CD4-positive, alpha-beta T cell treated with Interleukin-12 subunit alpha and Interleukin-12 subunit beta, for 1 hour (primary cell): ENCODE results near the gene SH2D2A.
A peak's percentile ranks its signal among the peaks of the same experiment; 100 is the strongest.

Experiments used
- DNase-seq: peaks from one replicate; pipeline ENCODE4 v3.0.0-alpha.2; 2020

The SH2D2A gene

DNA sequence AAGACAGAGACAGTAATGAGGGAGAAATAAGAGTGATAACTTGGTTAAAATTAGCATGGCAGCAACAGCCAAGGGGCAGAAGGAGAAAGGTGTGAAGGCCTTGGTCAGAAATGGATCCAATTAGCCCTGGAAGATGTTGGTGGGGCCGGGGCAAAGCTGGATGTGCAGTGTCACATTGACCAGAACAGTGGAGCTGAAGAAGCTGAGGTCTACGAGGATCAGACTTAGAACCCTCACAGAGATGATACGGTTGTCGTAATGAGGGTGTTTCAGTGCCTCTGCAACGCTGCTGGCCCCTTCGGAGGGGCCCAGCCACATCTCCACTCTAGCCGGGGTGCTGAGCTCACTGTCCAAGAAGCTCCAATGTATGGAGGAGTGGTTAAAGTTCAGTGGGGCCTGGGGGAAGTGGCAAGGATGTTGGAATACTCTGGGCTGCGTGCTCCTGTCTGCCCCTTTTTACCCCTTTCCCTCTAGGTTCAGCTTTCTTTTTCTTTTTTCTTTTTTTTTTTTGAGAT lies 14.2 kb downstream of the SH2D2A start:
- no peak for DNase-seq

DNA sequence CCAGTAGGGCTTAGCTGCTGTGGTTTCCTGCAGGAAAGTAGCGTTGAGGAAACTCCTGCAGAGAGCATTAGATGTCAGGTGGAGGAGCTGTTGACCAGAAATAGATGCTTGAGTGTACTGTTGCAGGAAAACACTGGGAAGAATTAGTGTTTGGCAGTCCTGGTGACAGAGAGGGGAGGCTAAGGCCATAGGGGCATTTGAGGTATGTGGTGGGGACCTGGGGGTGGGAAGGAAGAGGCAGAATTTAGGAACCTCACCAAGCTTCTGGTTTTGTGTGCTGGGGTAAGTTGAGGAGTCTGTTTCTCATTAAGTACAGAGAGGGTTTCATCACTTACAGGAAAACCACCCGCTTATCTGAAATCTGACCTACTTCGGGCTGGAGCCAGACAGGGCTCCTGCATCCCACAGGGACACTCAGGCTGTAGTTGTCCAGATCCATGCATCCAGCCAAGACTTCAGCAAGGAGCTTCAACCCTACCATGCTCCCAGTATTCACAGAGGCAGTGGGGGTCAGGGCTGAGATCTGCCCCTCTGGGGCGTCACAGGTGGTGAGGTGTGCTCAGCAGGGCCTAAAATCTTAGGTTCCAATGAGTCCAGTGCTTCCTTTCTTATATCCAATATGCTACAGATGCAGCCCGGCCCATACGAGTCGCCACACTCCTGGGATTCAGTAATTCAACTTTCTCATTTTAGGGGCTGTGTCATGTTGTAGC lies 15.1 kb downstream of the SH2D2A start:
- DNase-seq: no peak

DNA sequence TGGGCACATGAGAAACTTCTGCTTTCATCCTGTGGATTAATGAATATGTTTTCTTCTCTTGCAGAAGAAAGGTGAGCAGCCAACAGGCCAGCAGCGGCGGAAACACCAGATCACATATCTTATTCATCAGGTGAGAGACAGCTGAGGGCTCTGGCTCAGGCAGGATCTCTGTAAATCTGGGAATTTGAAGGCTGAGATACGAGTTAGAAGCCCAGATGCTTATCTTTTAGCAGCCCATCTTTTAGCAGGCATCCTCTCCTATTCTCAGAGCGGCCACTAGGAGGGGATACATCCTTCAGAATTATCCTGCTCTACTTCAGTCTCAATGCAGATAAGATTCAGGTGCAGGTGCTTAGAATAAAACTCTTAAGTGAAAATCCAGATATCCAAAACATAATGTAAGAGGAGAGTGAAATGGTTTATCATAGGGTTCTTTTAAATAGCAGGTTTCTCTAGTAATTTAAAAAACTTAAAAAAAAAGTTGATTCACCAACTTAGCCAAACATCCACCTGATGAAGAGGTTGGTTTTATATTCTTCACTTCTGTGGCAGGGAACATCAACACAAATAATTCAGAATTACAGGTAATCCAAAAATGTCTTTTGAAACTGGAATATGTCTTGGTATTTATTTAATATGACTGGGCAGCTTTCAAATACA lies 19.3 kb downstream of the SH2D2A start:
- DNase-seq: peak; percentile 79

DNA sequence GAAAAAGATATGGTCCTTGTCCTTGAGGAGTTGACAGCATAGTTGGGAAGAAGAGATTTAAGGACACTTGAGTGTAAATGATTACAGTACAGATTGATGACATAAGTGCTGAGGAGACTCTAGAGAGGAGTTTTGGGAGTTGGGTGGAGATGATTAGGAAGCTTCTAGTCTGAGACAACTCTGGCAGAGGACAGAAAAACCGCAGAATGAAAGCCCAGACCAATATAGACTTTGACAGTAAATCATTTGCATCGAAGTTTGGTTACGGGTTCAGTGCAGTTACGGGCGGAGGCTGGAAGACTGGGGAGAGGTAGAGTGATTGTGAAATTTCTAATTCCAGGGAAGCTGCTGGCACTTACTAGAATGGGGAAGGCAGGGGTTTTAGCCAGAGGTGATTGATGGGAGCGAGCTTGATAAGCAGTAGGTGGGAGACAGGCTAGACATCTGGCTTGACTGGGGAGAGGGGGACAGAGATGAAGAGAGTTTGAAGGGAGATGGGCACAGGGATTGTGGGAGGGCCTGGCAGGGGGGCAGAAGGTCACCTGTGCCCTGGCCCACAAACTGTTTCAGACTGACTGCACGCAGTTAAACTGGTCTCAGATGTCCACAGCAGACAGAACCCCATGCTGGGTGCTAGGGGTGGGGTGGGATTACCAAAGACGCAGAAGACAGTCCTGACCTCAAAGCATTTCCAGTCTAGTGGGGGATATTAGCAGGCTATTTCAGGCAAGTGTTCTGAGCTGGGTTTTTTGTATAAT lies 20.1 kb downstream of the SH2D2A start:
- DNase-seq: no peak

DNA sequence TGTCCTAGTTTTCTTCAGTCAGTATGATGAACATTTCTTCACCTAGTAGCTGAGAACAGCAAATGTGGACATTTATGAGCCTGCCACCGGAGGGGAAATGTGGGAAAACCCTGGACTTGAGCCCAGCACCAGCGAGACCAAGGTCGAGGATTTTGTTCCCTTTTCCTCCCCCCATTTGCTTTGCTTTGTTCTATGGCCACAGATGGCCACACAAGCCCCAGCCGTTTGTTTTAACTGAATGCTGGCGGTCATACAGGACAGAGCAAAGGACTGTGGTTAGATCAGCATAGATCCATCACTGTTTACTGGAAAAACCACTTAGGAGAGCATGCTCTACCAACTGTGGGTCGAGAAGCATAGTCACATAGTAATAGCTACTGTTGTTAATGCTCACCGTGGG lies 20.9 kb downstream of the SH2D2A start:
- DNase-seq: no peak

DNA sequence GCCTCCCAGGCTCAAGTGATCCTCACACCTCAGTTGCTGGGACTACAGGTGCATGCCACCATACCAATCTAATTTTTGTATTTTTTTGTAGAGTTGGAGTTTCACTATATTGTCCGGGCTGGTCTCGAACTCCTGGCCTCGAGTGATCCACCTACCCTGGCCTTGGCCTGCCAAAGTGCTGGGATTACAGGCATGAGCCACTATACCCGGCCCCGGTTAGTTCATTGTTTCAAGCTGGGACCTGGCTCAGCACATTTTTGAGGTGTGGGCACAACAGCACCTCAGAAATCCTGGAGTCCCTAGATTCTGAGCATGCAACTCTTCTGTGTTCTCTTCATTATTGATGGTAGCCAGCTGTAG lies 21.3 kb downstream of the SH2D2A start:
- no peak for DNase-seq

DNA sequence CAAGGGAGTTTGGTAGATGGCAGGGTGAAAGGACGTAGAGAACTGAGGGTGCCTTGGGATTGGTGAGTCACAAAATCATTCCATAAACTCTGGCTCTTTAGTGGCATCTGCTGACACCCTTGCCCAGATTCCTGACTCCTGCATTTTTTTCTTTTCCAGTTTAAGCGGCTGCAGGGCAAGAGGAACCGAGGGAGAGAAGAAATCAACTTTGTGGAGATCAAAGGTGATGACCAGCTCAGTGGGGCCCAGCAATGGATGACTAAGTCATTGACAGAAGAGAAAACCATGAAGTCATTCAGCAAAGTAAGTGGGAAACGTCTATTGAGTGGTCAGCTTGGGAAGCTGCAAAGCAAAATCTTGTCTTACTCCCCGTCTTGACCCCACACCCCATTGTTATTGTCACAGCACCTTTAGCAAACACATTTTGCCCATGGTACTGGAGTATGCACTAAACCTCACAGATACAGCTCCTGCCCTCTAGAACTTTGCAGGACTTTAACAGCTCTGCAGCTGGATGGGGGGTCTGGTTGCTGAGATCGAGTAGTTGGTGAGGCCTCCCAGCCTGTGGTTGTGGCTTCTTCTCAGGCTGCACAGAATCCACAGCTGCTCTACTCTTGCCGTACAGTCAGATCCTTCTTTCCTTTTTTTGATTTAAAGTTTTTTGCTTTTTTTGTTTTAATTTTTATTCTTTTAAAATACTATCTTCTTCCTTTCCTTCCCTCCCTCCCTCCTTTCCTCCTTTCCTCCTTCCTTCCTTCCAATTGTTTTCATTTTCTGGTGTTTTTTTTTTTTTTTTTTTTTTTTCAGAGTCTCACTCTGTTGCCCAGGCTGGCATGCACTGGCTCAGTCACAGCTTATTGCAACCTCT lies 21.9 kb downstream of the SH2D2A start:
- no peak for DNase-seq

DNA sequence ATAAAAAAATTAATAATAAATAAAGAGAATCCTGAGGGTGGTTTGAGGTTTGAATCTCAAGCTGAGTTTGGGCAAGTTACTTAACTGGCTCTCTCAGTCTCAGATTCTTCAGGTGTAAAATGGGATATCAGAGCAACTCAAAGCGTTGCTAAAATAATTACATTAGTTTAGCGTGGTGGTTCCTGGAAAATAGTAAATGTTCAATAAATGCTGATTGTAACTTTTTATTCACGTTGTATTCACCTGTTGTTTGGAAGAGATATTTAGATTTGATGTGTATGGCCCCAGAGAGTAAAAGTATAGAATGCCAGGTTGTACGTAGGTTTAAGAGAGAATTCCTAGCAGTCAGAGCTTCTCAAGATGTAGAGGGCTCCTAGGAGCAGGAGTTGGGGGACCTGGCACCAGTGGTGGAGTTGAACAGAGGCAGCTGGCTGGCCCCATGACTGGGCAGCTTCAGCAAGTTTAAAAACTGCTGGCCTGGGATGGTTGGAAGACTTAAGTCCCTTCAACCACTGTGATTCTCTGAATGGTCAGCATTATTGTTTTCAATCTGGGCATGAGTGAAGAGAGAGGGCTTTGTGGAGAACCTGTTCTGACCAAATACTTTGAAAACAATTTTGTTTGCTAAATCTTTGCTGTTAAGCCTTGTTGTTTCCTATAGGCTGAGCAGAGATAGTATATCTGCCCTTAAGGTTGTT lies 26.9 kb downstream of the SH2D2A start:
- DNase-seq: no peak

DNA sequence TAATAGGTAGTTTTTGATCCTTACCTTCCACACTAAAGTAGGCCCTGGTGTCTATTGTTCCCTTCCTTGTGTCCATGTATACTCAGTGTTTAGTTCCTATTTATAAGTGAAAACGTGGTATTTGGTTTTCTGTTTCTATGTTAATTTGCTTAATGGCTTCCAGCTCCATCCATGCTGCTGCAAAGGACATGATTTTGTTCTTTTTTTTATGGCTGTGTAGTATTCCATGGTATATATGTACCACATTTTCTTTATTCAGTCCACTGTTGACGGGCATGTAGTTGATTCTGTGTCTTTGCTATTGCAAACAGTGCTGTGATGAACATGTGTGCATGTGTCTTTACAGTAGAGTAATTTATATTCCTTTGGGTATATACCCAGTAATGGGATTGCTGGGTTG lies 28.5 kb downstream of the SH2D2A start:
- no peak for DNase-seq

DNA sequence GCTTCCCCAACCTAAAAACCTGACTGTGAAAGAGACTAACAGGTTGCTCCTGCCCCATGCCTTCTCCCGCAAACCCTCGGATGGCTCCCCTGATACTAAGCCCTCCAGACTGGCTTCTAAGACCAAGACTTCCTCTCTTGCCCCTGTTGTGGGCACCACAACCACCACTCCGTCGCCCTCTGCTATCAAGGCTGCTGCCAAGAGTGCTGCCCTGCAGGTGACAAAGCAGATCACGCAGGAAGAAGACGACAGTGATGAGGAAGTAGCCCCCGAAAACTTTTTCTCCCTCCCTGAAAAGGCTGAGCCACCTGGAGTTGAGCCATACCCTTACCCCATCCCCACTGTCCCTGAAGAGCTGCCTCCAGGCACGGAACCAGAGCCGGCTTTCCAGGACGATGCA lies 30.0 kb downstream of the SH2D2A start:
- no peak for DNase-seq

DNA sequence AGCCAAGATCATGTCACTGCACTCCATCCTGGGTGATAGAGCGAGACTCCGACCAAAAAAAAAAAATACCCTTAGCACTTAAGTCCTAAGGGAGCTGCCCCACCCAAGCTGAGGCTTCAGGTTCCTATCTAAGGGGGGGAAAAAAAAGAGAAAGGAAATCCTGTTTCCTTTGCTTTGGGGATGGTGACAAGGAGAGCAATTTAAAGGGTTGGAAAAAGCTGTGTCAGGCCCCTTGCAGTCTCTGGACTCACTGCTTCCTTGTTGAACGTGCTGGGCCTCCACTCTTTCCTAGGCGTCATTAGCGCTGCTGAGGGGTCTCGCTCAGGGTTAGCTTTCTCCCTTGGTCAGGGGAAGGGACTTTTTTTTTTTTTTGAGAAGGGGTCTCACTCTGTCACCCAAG lies 31.2 kb downstream of the SH2D2A start:
- DNase-seq: no peak

DNA sequence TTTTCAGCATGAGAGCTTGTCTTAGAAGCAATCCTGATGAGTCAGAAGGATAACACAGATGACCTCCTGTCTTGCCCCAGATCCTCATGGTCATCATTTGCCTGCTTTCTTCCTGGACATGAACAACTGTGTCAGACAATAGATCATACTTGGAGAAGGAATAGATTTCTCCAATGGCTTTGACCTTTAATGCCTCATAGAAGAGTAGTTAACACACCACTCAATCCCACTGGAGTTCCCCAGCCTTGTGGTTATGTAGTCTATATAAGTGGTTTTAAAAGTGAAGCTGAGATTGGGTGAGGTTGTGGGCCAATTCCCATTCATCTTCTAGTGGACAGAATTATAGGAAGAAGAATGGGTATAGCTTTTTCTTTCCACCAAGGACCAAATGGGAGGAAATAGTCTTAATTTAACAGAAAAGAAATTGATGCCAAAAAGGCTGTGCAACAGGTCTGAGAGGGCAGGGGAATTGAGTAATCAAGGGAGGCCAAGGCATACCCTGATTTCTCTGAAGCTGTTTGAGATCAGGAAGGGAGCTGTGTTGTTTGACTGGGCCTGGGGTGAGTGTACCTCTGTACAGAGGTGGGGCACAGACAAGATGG lies 35.0 kb downstream of the SH2D2A start:
- no peak for DNase-seq

DNA sequence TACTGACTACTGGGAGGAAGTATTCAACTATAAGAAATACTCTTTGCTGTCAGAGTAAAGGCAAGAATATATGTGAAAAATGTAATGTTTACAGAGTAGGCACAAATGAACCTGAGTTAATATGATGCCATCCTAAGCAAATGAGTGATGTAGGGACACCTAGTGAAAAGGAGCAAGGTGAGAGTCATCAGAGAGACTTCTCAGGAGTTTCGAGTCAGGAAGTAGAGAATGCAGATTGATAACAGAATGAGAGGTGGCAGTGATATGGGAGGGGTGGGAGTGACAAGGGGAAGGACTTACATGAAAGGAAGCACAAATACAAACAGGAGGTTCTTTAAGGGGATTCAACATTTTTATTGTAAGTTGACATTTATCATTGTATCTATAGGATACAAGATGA lies 39.1 kb downstream of the SH2D2A start:
- no peak for DNase-seq

DNA sequence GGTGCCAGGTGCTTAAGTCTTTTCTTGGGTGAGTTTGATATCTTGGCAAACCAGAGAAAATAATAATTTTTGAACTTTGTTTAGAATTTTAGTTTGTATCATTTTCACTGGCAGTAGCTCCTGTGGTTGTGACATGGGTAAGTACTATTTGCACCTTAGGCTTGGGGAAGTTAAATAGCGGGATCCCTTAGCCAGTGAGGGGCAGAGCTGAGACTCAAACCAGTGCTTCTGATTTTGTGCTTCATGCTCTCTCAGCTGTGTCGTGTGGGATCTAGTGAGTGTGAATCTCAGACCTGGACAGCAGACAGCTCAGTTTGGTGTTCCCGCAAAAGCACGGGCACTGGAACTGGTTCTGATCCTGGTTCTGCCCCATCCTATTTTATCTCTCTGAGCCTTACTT lies 39.7 kb downstream of the SH2D2A start:
- DNase-seq: no peak

DNA sequence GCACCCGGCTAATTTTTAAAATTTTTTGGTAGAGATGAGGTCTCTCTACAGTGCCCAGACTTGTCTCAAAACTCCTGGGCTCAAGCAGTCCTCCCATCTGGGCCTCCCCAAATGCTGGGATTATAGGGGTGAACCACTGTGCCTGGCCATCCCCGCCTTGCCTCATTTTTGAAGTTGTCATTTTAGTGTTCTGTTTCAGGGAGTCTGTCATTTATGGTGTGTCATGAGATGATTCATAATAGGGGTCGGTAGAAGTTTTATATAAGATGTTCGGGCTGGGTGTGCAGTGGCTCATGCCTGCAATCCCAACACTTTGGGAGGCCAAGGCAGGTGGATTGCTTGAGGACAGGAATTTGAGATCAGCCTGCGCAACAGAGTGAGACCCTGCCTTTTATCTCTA lies 40.8 kb downstream of the SH2D2A start:
- no peak for DNase-seq

DNA sequence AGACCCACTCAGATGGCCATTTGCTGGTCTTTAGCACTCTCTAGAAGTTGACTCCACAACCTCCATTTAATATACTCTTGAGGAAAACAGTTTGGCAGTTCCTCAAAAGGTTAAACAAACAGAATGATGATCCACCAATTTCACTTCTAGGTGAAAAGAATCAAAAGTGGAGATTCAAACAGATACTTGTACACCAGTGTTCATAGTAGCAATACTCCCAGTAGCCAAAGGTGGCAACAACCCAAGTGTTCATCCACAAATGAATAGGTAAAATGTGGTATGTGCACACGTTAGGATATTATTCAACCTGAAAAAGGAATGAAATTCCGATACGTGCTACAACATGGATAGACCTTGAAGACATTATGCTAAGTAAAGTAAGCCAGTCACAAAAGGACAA lies 43.0 kb downstream of the SH2D2A start:
- no peak for DNase-seq

DNA sequence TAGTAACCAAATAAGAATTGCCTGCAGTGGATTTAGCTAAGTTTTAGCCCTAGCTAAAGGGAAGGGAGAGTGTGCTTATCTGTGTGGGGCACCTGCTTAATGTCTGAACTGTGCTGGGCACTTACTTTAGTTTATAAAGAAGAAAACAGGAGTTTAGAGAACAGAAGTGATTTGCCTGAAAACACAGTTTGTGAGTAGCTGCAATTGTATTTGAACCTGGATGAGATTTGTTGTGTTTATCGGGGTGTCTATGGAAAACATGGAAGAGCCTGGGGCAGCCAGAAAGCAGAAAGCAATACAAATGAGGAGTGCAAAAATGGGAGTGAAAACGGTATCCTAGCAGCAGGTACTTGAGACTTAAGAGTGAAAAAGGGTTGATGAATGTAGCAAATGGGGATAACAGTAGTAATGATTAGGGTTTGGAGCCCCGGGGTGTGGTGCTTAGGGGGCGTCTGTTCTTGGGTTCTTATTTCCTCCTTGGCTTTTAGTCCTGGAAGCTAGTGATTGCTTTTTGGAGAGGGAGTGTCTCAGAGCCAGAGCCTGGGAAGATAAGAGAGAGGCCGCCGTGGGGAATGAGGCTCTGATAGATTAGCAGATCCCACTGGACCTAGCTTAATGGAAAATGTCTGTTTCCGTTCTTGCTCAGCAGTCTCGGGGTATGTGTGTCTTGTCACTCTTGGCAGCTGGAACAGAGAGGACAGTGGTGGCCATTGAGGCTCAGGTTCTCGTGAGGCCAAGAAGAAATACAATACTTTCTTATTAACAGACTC lies 43.7 kb downstream of the SH2D2A start:
- no peak for DNase-seq

DNA sequence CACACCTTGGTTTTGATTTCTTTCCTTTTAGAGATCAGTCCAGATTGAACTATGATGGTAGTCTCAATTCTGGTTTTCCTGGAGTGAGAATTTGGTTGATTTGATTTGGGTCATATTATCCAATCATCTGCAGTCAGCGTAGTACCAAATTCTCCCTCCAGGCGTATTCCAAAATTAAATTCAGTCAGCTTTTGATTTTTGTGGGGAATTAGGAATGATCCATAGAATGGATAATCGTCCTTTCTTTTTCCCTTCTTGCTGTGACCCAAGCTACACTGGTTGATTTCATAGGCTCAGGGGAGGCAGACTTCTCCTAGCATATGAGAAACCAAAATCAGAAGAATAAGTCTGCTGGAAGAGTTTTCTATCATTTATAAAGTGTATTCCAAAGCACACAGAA lies 44.4 kb downstream of the SH2D2A start:
- no peak for DNase-seq

DNA sequence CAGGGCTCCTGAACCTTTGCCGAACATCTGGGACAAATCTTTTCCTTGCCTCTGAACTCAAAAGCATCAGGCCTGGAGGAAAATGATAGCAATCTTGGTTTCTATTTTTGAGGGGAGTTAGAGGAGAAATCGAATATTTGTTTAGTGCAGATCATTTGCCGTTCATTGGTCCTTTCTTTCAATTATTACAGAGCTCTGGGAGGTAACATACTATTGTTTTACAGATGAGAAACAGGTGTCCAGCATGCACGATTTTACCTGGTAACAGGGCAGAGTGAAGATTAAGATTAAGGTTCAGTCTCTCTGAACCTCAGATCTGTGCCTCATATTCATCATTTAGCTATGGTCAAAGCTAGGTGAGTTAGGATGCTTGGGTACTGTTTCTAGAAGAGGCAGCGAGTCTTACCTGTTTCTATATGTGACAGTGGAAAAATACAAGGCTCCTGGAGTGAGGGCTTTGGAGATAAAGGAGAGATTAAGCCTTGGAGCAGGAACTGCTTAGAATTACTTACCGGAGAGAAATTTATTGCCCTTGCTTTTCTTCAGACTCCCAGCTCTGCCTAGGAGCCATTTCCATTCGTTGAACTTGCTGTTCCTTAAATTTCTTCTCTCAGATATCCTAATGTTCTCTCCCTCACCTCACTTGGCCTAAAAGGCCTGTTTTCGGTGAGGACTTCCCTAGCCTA lies 47.9 kb downstream of the SH2D2A start:
- no peak for DNase-seq

DNA sequence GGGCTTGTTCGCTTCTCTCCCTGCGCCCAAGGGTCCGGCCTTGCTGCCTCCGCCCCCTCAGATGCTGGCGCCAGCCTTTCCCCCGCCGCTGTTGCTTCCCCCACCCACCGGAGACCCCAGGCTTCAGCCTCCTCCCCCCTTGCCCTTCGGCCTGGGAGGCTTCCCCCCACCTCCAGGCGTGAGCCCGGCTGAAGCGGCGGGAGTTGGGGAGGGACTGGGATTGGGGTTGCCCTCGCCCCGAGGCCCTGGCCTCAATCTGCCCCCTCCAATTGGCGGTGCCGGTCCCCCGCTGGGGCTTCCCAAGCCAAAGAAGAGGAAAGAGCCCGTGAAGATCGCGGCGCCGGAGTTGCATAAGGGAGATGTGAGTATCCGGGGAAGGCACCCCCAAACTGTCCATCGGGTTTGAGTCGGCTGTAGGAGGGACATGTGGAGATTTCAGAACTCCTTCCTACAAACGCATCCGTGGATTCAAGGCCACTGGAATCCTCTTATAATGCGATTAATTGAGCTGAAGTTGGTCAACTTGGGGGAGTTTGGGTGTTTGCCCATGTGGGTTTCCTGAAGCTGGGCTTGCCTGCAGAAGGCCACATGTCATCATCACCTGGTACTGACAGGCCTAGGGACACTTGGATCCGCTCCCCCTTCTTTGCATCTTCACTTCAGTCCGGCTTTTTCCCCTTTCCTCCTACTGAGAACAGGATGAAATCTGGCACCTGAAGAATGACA lies 48.6 kb downstream of the SH2D2A start:
- DNase-seq: peak; percentile 32
